Measurements from ENCODE around the gene CEP120. TPM values are rescaled to one million over a fixed set of nuclear protein-coding genes. Genes with fewer than 3 reads are reported as not detected.
"Not testable (repeated sequence)": the region's sequence is repeated elsewhere in the genome, so short reads cannot be mapped to it uniquely, and the experiment has no call there.

The CEP120 gene
- total RNA-seq, 2 experiments from 2014 or later, result 35.2 to 36.6 TPM

- Mint-ChIP-seq H3K27me3 (no peaks in the 10 kb centered on the region), H3K4me3 (no peak overlapping the region), H3K27ac (no peak overlapping the region), H3K4me1 (no peaks in the 10 kb centered on the region), H3K9me3 (no peaks in the 10 kb centered on the region), H3K36me3 (ENCODE audit: low read depth) (peaks cover 31% of the 10 kb centered on the region)
- ChIA-PET POLR2A (no interaction called here), CTCF (no interaction called here)
- no peak for DNase-seq
Observed at GRCh38 chr5:123364441-123365155, 58.6 kb downstream of the CEP120 start.

- no peak for DNase-seq
- ChIA-PET CTCF (no interaction called here), POLR2A (no interaction called here)
- no peak overlapping the region for H3K4me3 Mint-ChIP-seq
- peaks cover 43% of the 10 kb centered on the region for H3K36me3 Mint-ChIP-seq (ENCODE audit: low read depth)
- no peak overlapping the region for H3K27ac Mint-ChIP-seq
- no peaks in the 10 kb centered on the region for H3K4me1 Mint-ChIP-seq
- H3K9me3 Mint-ChIP-seq, result peaks cover 2% of the 10 kb centered on the region
- no peaks in the 10 kb centered on the region for H3K27me3 Mint-ChIP-seq
Observed at GRCh38 chr5:123360910-123361309, 62.3 kb downstream of the CEP120 start.

GRCh38 chr5:123360201-123360571 is 63.0 kb downstream of the CEP120 start:
- Mint-ChIP-seq H3K4me3 (no peak overlapping the region), H3K27me3 (no peaks in the 10 kb centered on the region), H3K4me1 (no peaks in the 10 kb centered on the region), H3K27ac (no peak overlapping the region), H3K36me3 (ENCODE audit: low read depth) (peaks cover 42% of the 10 kb centered on the region), H3K9me3 (peaks cover 4% of the 10 kb centered on the region)
- POLR2A ChIA-PET, result no interaction called here
- no peak for DNase-seq
- CTCF ChIA-PET, result no interaction called here

GRCh38 chr5:123359454-123360200 is 63.6 kb downstream of the CEP120 start:
- no peak overlapping the region for H3K27ac Mint-ChIP-seq
- no peaks in the 10 kb centered on the region for H3K4me1 Mint-ChIP-seq
- ChIA-PET CTCF (interaction anchor here (0.6 kb wide), 1 partner anchor 401 kb away, joined by 3 read pairs; no protein-coding TSS in a partner anchor), POLR2A (no interaction called here)
- H3K36me3 Mint-ChIP-seq (ENCODE audit: low read depth), result peaks cover 43% of the 10 kb centered on the region
- no peak for DNase-seq
- H3K4me3 Mint-ChIP-seq, result no peak overlapping the region
- H3K9me3 Mint-ChIP-seq, result peaks cover 6% of the 10 kb centered on the region
- no peaks in the 10 kb centered on the region for H3K27me3 Mint-ChIP-seq

GRCh38 chr5:123358751-123359150 is 64.5 kb downstream of the CEP120 start:
- ChIA-PET CTCF (interaction anchor here (0.6 kb wide), 1 partner anchor 402 kb away, joined by 3 read pairs; no protein-coding TSS in a partner anchor), POLR2A (no interaction called here)
- Mint-ChIP-seq H3K4me1 (no peaks in the 10 kb centered on the region), H3K27ac (no peak overlapping the region), H3K36me3 (ENCODE audit: low read depth) (peaks cover 43% of the 10 kb centered on the region), H3K4me3 (no peak overlapping the region), H3K9me3 (peaks cover 6% of the 10 kb centered on the region), H3K27me3 (no peaks in the 10 kb centered on the region)
- DNase-seq, result no peak

GRCh38 chr5:123358304-123358703 is 64.9 kb downstream of the CEP120 start:
- ChIA-PET POLR2A (no interaction called here), CTCF (interaction anchor here (1.0 kb wide), 1 partner anchor 252 kb away, joined by 3 read pairs; no protein-coding TSS in a partner anchor)
- Mint-ChIP-seq H3K27ac (no peak overlapping the region), H3K36me3 (ENCODE audit: low read depth) (peaks cover 43% of the 10 kb centered on the region), H3K4me3 (no peak overlapping the region), H3K9me3 (peaks cover 6% of the 10 kb centered on the region), H3K27me3 (no peaks in the 10 kb centered on the region), H3K4me1 (no peaks in the 10 kb centered on the region)
- no peak for DNase-seq

GRCh38 chr5:123351820-123352219 is 71.4 kb downstream of the CEP120 start:
- peaks cover 4% of the 10 kb centered on the region for H3K9me3 Mint-ChIP-seq
- CTCF ChIA-PET, result no interaction called here
- no peak overlapping the region for H3K27ac Mint-ChIP-seq
- no peak overlapping the region for H3K4me3 Mint-ChIP-seq
- no peak for DNase-seq
- H3K36me3 Mint-ChIP-seq (ENCODE audit: low read depth), result peaks cover 24% of the 10 kb centered on the region
- no peaks in the 10 kb centered on the region for H3K4me1 Mint-ChIP-seq
- POLR2A ChIA-PET, result no interaction called here
- no peaks in the 10 kb centered on the region for H3K27me3 Mint-ChIP-seq

GRCh38 chr5:123351240-123351639 is 72.0 kb downstream of the CEP120 start:
- H3K27me3 Mint-ChIP-seq, result no peaks in the 10 kb centered on the region
- ChIA-PET POLR2A (no interaction called here), CTCF (no interaction called here)
- no peak overlapping the region for H3K27ac Mint-ChIP-seq
- no peaks in the 10 kb centered on the region for H3K4me1 Mint-ChIP-seq
- H3K9me3 Mint-ChIP-seq, result peaks cover 4% of the 10 kb centered on the region
- no peak for DNase-seq
- no peak overlapping the region for H3K4me3 Mint-ChIP-seq
- H3K36me3 Mint-ChIP-seq (ENCODE audit: low read depth), result peaks cover 24% of the 10 kb centered on the region

GRCh38 chr5:123350742-123351141 is 72.5 kb downstream of the CEP120 start:
- POLR2A ChIA-PET, result no interaction called here
- Mint-ChIP-seq H3K9me3 (peaks cover 4% of the 10 kb centered on the region), H3K4me1 (no peaks in the 10 kb centered on the region), H3K27me3 (no peaks in the 10 kb centered on the region), H3K36me3 (ENCODE audit: low read depth) (peaks cover 24% of the 10 kb centered on the region), H3K27ac (no peak overlapping the region), H3K4me3 (no peak overlapping the region)
- CTCF ChIA-PET, result no interaction called here
- no peak for DNase-seq

- ChIA-PET POLR2A (no interaction called here), CTCF (interaction anchor here (0.9 to 1.5 kb wide), 3 partner anchors 9 to 191 kb away, joined by 3 read pairs; no protein-coding TSS in a partner anchor)
- Mint-ChIP-seq H3K36me3 (ENCODE audit: low read depth) (peaks cover 20% of the 10 kb centered on the region), H3K9me3 (no peaks in the 10 kb centered on the region), H3K4me1 (no peaks in the 10 kb centered on the region), H3K27me3 (no peaks in the 10 kb centered on the region), H3K4me3 (no peak overlapping the region), H3K27ac (no peak overlapping the region)
- no peak for DNase-seq
Observed at GRCh38 chr5:123344816-123345426, 78.3 kb downstream of the CEP120 start.

GRCh38 chr5:123340928-123341327 is 82.3 kb downstream of the CEP120 start:
- Mint-ChIP-seq H3K4me3 (no peak overlapping the region), H3K4me1 (no peaks in the 10 kb centered on the region), H3K27ac (no peak overlapping the region), H3K9me3 (no peaks in the 10 kb centered on the region), H3K27me3 (peaks cover 4% of the 10 kb centered on the region), H3K36me3 (ENCODE audit: low read depth) (peaks cover 3% of the 10 kb centered on the region)
- POLR2A ChIA-PET, result no interaction called here
- no peak for DNase-seq
- CTCF ChIA-PET, result no interaction called here

- CTCF ChIA-PET; H3K9me3 Mint-ChIP-seq; H3K4me1 Mint-ChIP-seq; H3K27me3 Mint-ChIP-seq; POLR2A ChIA-PET; H3K27ac Mint-ChIP-seq; DNase-seq; H3K4me3 Mint-ChIP-seq; H3K36me3 Mint-ChIP-seq (ENCODE audit: low read depth): not testable (repeated sequence)
Observed at GRCh38 chr5:123308377-123308776, 114.8 kb downstream of the CEP120 start.

GRCh38 chr5:123305751-123306150 is 117.5 kb downstream of the CEP120 start:
- ChIA-PET POLR2A (no interaction called here), CTCF (no interaction called here)
- Mint-ChIP-seq H3K4me1 (peaks cover 8% of the 10 kb centered on the region), H3K27me3 (peaks cover 10% of the 10 kb centered on the region), H3K4me3 (no peak overlapping the region), H3K27ac (no peak overlapping the region), H3K9me3 (peaks cover 2% of the 10 kb centered on the region), H3K36me3 (ENCODE audit: low read depth) (no peaks in the 10 kb centered on the region)
- no peak for DNase-seq
